Right lobe of liver (tissue), 6 donors: ENCODE data around the gene URAD. TPM values are rescaled to one million over a fixed set of nuclear protein-coding genes. Genes with fewer than 3 reads are reported as not detected.
A peak's percentile ranks its signal among the peaks of the same experiment; 100 is the strongest.

Source experiments
- ATAC-seq, 4 donors: fragments of 200-7000 bp; cut with Tn5 transposase; one replicate each; pipeline ENCODE4 v1.9.1; 2020; ENCODE audit warnings: mild to moderate bottlenecking in 4 of 4, moderate library complexity in 4 of 4
- DNase-seq, 3 donors: peaks; one replicate each; pipeline ENCODE4 v3.0.0-alpha.2; 2020
- H3K27ac ChIP-seq, 3 donors: fragments of 200-600 bp; one replicate each; pipeline ENCODE4 v1.8.0; 2022
- H3K27me3 ChIP-seq, 2 donors: fragments of 200-600 bp; one replicate each; pipeline ENCODE4 v1.8.0; 2022
- H3K36me3 ChIP-seq, 4 donors: fragments of 200-600 bp; sonication (generic) in 1 of 4; one replicate each; pipeline versions ENCODE4 v1.5.1 to v1.8.0; 2017 to 2022; ENCODE audit warnings: control low read depth in 1 of 4
- H3K4me1 ChIP-seq, 4 donors: fragments of 200-600 bp; sonication (generic) in 1 of 4; one replicate each; pipeline versions ENCODE4 v1.5.1 to v1.8.0; 2017 to 2022; ENCODE audit warnings: control low read depth in 1 of 4
- H3K4me3 ChIP-seq, 3 donors: fragments of 200-600 bp; one replicate each; pipeline ENCODE4 v1.8.0; 2022
- H3K9me3 ChIP-seq, 4 donors: fragments of 200-600 bp; sonication (generic) in 1 of 4; one replicate each; pipeline versions ENCODE4 v1.5.1 to v1.8.0; 2017 to 2022; ENCODE audit warnings: control low read depth in 1 of 4
- POLR2A ChIP-seq: fragments of 450-650 bp; IDR thresholded peaks from one replicate; pipeline ENCODE4 v1.6.1; 2017; ENCODE audit warnings: antibody characterized with exemption, mild to moderate bottlenecking
- WGBS: methylation state at CpG from one replicate; pipeline ENCODE4 v1.1.6; 2018; ENCODE audit warnings: low coverage, low lambda C conversion rate; ENCODE audit not compliant: insufficient coverage; ENCODE audit errors: missing lambda C conversion rate; 5-methylcytosine and 5-hydroxymethylcytosine counted together
- intact Hi-C, 2 donors: fragments of 100-400 bp; cut with DNase I; formaldehyde crosslinking; loops; one replicate each; pipeline versions ENCODE4 v1.11.2 to v1.14.1; 2022
- total RNA-seq, 6 experiments: library from RNA; depleted of rRNA in 2 of 6; stranded (reverse); fragments of >200 nt in 2 of 6; fragmentation: NEBNext Ultra II Directional in 3 of 6; extraction: Animal tissue kit (Norgen Biotek cat#: 25700) in 3 of 6; gene quantifications; one replicate each; pipeline versions ENCODE4 v1.1.0 to v1.2.4, GENCODE V29; 2016 to 2023
- TF ChIP-seq, protein P1 (sequence below), 4 donors: fragments of 200-600 bp in 3 of 4; fragments of 450-650 bp in 1 of 4; IDR thresholded peaks; one replicate each; pipeline versions ENCODE4 v1.5.1 to v1.8.0; 2016 to 2022; ENCODE audit warnings: antibody characterized with exemption in 4 of 4, mild to moderate bottlenecking in 2 of 4
- donor health status: DM: no; HTN: yes; CAD: no.
- donor health status: DM: no; HTN: no; CAD: no.
- donor health status: DM: no; HTN: no; CAD: no.
- donor health status: DM: no; HTN: yes; CAD: no.
- donor health status: DM: no; HTN: yes; CAD: no.

URAD gene
- total RNA-seq, 6 experiments from 2014 or later: not detected

DNA sequence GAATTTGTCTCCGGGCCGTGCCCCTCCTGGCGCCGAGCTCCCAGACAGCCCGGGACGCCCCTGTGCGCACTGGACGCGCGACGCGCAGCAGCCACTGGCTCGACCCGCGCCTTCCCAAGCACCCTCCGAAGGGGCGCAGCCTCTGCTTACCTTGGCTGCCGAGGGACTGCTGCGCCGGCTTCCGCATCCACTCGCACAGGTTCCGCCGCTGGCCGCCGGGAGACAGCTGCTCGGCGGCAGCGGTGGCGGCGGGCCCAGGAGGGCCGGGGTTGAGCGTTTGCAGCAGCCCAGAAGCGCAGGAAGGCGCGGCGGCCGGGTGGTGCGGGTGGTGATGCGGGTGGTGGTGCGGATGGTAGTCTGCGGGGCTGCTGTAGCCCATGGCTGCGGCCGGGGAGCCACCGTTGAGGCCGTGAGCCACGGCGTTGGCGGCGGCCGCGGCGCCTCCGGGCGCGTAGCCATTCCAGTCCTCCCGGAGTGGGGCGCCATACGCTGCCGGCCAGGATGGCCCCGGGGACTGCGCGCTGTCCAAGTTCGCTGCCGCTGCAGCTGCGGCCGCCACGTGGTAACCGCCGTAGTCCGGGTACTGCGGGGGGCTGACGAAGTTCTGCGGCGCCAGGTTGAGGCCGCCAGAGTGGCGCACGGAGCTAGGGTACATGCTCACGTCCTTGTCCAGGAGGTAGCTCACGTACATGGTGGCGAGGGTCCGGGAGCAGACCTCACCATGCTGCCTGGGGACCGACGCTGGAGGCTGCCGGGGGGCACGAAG is 20.0 kb downstream of the URAD start:
- peaks cover 0 to 11% (median 0%) of the 10 kb centered on the region in 4 donors for H3K4me1 ChIP-seq
- intact Hi-C loops: loop anchor here in 1 of 2 donors (10.0 kb wide), 2 partner anchors 144 to 604 kb away; no protein-coding TSS in a partner anchor
- 0% methylated on average over 1 of the region's 86 CpGs for WGBS
- peaks cover 5 to 22% of the 10 kb centered on the region in 2 donors for H3K27me3 ChIP-seq
- DNase-seq (no peak), ATAC-seq (peak in 1 of 4 donors; percentile 25)
- no peak overlapping the region for H3K27ac ChIP-seq
- TF ChIP-seq, protein P1, sequence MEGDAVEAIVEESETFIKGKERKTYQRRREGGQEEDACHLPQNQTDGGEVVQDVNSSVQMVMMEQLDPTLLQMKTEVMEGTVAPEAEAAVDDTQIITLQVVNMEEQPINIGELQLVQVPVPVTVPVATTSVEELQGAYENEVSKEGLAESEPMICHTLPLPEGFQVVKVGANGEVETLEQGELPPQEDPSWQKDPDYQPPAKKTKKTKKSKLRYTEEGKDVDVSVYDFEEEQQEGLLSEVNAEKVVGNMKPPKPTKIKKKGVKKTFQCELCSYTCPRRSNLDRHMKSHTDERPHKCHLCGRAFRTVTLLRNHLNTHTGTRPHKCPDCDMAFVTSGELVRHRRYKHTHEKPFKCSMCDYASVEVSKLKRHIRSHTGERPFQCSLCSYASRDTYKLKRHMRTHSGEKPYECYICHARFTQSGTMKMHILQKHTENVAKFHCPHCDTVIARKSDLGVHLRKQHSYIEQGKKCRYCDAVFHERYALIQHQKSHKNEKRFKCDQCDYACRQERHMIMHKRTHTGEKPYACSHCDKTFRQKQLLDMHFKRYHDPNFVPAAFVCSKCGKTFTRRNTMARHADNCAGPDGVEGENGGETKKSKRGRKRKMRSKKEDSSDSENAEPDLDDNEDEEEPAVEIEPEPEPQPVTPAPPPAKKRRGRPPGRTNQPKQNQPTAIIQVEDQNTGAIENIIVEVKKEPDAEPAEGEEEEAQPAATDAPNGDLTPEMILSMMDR (IDR thresholded peaks at IDR 0.05): no peak
- TF ChIP-seq POLR2A: no peak
- no peak overlapping the region for H3K4me3 ChIP-seq
- H3K36me3 ChIP-seq: no peaks in the 10 kb centered on the region
- no peaks in the 10 kb centered on the region for H3K9me3 ChIP-seq

DNA sequence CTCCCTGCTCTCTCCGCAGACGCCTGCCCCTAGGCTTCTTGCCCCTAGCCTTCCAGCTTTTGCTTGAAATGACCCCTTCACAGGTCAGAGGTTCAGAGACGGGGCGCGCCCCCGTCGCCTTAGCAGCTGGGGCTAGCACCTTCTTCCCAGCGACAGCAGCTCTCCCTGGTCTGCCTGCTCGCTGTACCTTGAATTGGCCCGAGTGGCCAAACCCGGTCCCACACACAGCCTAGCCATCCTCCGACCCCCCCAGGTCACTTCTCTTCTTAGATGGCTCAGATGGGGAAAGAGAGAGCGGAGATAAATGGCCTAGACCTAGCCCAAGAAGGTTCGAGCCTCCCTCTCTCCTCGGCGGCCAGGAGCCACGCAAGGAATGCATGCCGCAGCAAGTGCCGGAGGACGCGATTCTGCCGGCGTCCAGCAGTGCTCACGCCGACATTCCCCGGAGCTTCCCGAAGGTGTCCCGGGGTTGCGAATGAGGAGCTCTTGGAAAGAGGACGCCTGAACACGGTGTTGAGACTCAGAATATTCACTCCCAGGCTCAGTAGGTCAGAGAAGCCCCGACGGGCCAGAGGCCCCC is 20.7 kb downstream of the URAD start:
- no peaks in the 10 kb centered on the region for H3K9me3 ChIP-seq
- DNase-seq: no peak
- whole genome bisulfite sequencing: 5% methylated on average over 16 of the region's 33 CpGs
- ATAC-seq: no peak
- intact Hi-C loops: loop anchor here in 1 of 2 donors (10.0 kb wide), 2 partner anchors 143 to 603 kb away; no protein-coding TSS in a partner anchor
- peaks cover 0 to 11% (median 0%) of the 10 kb centered on the region in 4 donors for H3K4me1 ChIP-seq
- no peak overlapping the region for H3K4me3 ChIP-seq
- H3K27ac ChIP-seq: no peak overlapping the region
- peaks cover 5 to 22% of the 10 kb centered on the region in 2 donors for H3K27me3 ChIP-seq
- TF ChIP-seq, protein P1 (IDR thresholded peaks at IDR 0.05): no peak
- TF ChIP-seq POLR2A: no peak
- H3K36me3 ChIP-seq: no peaks in the 10 kb centered on the region

DNA sequence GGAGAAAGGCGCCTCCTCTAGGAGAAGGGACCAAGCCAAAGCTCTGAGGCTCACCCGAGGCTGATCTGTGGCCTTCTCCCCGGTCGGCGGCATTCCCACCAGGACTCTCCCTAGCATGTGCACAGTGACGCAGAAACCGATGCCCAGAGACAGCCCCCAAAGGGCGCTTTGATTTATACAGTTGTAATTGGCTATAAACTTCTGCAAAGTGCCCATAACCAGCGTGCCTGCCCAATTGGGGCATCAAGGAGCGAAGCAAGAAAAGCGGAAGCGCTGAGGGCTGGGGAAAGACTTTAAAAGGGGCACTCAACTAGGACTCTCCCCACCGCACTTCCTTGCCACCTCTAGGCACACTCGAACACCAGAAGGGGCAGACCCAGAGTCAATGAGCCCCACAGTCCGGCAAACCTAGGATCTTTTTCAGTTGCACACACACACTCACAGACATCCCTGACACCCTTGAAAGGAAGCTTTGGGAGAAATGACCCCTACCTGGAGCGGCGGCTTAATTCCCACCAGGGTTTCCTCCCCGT is 21.2 kb downstream of the URAD start:
- Histone ChIP-seq H3K27me3 (peaks cover 5 to 22% of the 10 kb centered on the region in 2 donors), H3K9me3 (no peaks in the 10 kb centered on the region), H3K4me1 (peaks cover 0 to 11% (median 0%) of the 10 kb centered on the region in 4 donors), H3K4me3 (no peak overlapping the region), H3K36me3 (no peaks in the 10 kb centered on the region), H3K27ac (no peak overlapping the region)
- ATAC-seq (no peak), DNase-seq (no peak)
- intact Hi-C loops: loop anchor here in 1 of 2 donors (10.0 kb wide), 2 partner anchors 142 to 602 kb away; no protein-coding TSS in a partner anchor
- no peak for TF ChIP-seq POLR2A
- TF ChIP-seq, protein P1 (IDR thresholded peaks at IDR 0.05): no peak
- 23% methylated on average over 11 of the region's 18 CpGs for WGBS

DNA sequence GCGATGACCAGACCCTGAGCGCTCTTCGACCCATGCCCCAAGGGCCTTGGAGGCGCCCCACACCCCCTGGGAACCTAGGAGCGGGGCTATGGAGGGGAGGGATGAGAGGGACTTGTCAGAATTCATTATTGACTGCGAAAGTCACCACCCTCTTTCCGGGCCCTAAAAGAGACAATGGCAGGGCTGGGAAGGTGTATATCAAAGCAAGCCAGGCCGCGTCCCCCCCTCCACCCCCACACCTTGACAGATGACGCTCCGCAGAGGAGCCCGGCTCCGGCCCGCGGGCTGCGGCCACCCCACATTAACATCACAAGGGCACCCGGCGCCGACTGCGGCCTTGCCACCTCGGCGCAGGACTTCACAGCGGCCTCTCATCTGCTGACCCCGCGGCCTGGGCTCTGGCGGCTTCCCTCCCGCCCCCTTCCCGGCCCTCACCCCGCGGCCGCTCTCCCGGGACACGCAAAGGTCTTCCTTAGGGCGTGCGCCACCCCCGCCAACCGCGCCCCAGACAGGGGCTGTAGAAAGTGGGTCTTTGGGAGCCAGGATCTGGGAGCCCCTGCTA is 21.8 kb downstream of the URAD start:
- no peak overlapping the region for H3K4me3 ChIP-seq
- H3K27me3 ChIP-seq: peaks cover 5 to 22% of the 10 kb centered on the region in 2 donors
- 2% methylated on average over 9 of the region's 38 CpGs for WGBS
- no peak for ATAC-seq
- no peaks in the 10 kb centered on the region for H3K36me3 ChIP-seq
- no peak overlapping the region for H3K27ac ChIP-seq
- no peak for DNase-seq
- H3K9me3 ChIP-seq: no peaks in the 10 kb centered on the region
- peaks cover 0 to 11% (median 0%) of the 10 kb centered on the region in 4 donors for H3K4me1 ChIP-seq
- TF ChIP-seq, protein P1 (IDR thresholded peaks at IDR 0.05): no peak
- intact Hi-C loops: loop anchor here in 1 of 2 donors (10.0 kb wide), 2 partner anchors 142 to 602 kb away; no protein-coding TSS in a partner anchor
